ENCODE data around the gene PIK3R6. TPM values are rescaled to one million over a fixed set of nuclear protein-coding genes. Genes with fewer than 3 reads are reported as not detected.
"Not testable (repeated sequence)": the region's sequence is repeated elsewhere in the genome, so short reads cannot be mapped to it uniquely, and the experiment has no call there.

Gene PIK3R6
- total RNA-seq, 1 experiment from 2014 or later: not detected

DNA sequence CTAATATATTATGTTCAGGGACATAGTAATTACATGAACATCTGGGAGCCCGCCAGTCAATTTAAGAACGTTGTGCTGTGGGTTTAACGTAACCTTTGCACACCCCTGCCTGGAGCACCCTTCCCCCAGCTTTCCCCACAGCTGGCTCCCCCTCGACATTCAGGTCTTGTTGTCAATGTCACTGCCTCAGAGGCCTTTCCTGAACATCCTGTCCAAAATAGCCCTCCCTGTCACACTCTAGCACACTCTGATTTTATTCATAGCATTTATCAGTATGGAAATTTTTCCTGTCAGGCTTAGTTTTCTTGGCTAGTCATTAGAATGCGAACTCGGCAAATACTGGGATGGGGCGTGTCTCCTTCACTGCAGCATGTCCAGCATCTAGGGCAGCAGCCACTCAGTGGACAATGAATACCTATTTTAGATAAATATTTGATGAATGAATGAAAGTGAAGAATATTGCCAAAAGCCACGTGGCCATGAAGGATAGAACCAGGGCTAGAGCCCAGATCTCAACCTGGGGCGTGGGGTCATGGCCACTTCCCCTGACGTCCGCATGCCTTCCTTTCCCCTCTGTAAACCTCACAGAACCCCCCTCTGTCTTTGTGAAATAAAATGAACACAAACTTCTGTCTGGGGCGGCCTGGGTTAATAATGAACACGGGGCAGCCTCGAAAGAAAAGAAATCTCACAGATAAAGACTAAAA, 10.5 kb downstream of the PIK3R6 start:
- Histone ChIP-seq H3K79me2 (ENCODE audit: low read length) (no peaks in the 10 kb centered on the region), H3F3A (ENCODE audit: low read length, unreplicated experiment) (no peaks in the 10 kb centered on the region), H3K4me3 (ENCODE audit: low read length) (no peak overlapping the region), H4K20me1 (ENCODE audit: low read length) (no peaks in the 10 kb centered on the region), H3K36me3 (ENCODE audit: low read depth, low read length) (no peaks in the 10 kb centered on the region), H2AFZ (ENCODE audit: low read length) (no peak overlapping the region), H3K27ac (ENCODE audit: low read length) (no peak overlapping the region), H3K4me2 (ENCODE audit: low read length) (no peak overlapping the region), H3K27me3 (ENCODE audit: low read length) (peaks cover 5% of the 10 kb centered on the region; the same call in 1 of the 2 replicates), H3K9ac (ENCODE audit: low read length) (no peak overlapping the region), H3K9me3 (ENCODE audit: low read length) (no peaks in the 10 kb centered on the region), H3K4me1 (ENCODE audit: insufficient read depth, low read length) (no peaks in the 10 kb centered on the region), H3K9me2 (replicated peaks; ENCODE audit: low read length) (no peaks in the 10 kb centered on the region)
- ChIA-PET POLR2A (ENCODE audit: unreplicated experiment) (no interaction called here), CTCF (no interaction called here)
- DNase-seq (no peak), ATAC-seq (no peak)
- intact Hi-C loops (cut with micrococcal nuclease): no loop called here
- no TSS peak for BruUV-seq (replicated peaks)
- TF ChIP-seq EZH2 (IDR thresholded peaks at IDR 0.05; ENCODE audit: low read length, unreplicated experiment) (no peak), EZH2phosphoT487 (IDR thresholded peaks at IDR 0.05; ENCODE audit: borderline replicate concordance, low read length) (no peak)
- TF ChIP-seq, protein P1, sequence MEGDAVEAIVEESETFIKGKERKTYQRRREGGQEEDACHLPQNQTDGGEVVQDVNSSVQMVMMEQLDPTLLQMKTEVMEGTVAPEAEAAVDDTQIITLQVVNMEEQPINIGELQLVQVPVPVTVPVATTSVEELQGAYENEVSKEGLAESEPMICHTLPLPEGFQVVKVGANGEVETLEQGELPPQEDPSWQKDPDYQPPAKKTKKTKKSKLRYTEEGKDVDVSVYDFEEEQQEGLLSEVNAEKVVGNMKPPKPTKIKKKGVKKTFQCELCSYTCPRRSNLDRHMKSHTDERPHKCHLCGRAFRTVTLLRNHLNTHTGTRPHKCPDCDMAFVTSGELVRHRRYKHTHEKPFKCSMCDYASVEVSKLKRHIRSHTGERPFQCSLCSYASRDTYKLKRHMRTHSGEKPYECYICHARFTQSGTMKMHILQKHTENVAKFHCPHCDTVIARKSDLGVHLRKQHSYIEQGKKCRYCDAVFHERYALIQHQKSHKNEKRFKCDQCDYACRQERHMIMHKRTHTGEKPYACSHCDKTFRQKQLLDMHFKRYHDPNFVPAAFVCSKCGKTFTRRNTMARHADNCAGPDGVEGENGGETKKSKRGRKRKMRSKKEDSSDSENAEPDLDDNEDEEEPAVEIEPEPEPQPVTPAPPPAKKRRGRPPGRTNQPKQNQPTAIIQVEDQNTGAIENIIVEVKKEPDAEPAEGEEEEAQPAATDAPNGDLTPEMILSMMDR (conservative IDR thresholded peaks at IDR 0.05; ENCODE audit: low read depth, low read length): no peak

DNA sequence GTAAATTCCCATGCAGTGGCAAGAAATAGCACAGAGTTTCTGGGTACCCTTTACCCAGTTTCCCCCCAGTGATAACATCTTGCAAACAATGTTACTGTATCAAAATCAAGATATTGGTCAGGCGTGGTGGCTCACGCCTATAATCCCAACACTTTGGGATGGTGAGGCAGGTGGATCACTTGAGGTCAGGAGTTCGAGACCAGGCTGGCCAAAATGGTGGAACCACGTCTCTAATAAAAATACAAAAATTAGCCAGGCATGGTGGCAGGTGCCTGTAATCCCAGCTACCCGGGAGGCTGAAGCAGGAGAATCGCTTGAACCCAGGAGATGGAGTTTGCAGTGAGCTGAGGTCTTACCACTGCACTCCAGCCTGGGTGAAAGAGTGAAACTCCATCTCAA, 11.3 kb downstream of the PIK3R6 start:
- CTCF ChIA-PET; H3K4me3 ChIP-seq (ENCODE audit: low read length); H3K4me1 ChIP-seq (ENCODE audit: insufficient read depth, low read length); H4K20me1 ChIP-seq (ENCODE audit: low read length); H3K79me2 ChIP-seq (ENCODE audit: low read length); H3K9me2 ChIP-seq (replicated peaks; ENCODE audit: low read length); H3K4me2 ChIP-seq (ENCODE audit: low read length); H3F3A ChIP-seq (ENCODE audit: low read length, unreplicated experiment); H3K9ac ChIP-seq (ENCODE audit: low read length); intact Hi-C loops (cut with micrococcal nuclease); H3K9me3 ChIP-seq (ENCODE audit: low read length); H3K27ac ChIP-seq (ENCODE audit: low read length); ATAC-seq; H2AFZ ChIP-seq (ENCODE audit: low read length); H3K27me3 ChIP-seq (ENCODE audit: low read length); POLR2A ChIA-PET (ENCODE audit: unreplicated experiment); H3K36me3 ChIP-seq (ENCODE audit: low read depth, low read length); BruUV-seq (replicated peaks); DNase-seq: not testable (repeated sequence)

DNA sequence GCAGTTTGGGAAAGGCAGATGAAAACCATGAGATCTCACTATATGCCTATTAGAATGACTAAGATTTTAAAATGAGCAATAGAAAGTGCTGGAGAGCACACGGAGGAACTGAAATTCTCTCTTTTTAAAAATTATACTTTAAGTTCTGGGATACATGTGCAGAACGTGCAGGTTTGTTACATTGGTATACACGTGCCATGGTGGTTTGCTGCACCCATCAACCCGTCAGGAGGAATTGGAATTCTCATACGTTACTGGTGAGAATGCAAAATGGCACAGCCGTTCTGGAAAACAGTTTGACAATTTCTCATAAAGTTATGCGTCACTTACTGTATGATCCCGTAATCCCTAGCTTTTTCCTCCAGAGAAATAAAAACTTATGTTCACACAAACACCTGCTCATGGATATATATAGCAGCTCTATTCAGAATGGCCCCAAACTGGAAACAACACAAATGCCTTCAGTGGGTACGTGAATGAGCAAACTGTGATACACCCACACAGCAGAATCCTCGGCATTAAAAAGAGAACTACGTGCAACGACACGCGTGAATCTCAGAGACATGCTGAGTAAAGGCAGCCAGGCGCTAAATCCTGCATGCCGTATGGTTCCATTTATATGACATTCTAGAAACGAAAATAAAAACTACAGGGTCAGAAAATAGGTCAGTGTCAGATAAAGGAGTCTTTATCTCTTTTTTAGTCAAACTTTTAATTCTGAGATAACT, 11.8 kb downstream of the PIK3R6 start:
- no peaks in the 10 kb centered on the region for H3F3A ChIP-seq (ENCODE audit: low read length, unreplicated experiment)
- no TSS peak for BruUV-seq (replicated peaks)
- no peaks in the 10 kb centered on the region for H3K4me1 ChIP-seq (ENCODE audit: insufficient read depth, low read length)
- H3K27me3 ChIP-seq (ENCODE audit: low read length): peaks cover 3% of the 10 kb centered on the region; the same call in 1 of the 2 replicates
- H3K27ac ChIP-seq (ENCODE audit: low read length): no peak overlapping the region
- H3K9ac ChIP-seq (ENCODE audit: low read length): no peak overlapping the region
- ChIA-PET CTCF (no interaction called here), POLR2A (ENCODE audit: unreplicated experiment) (no interaction called here)
- no peaks in the 10 kb centered on the region for H3K9me3 ChIP-seq (ENCODE audit: low read length)
- no peak overlapping the region for H3K4me2 ChIP-seq (ENCODE audit: low read length)
- no peaks in the 10 kb centered on the region for H4K20me1 ChIP-seq (ENCODE audit: low read length)
- no peak for DNase-seq
- H3K36me3 ChIP-seq (ENCODE audit: low read depth, low read length): no peaks in the 10 kb centered on the region
- no peaks in the 10 kb centered on the region for H3K79me2 ChIP-seq (ENCODE audit: low read length)
- intact Hi-C loops (cut with micrococcal nuclease): no loop called here
- TF ChIP-seq, protein P1 (conservative IDR thresholded peaks at IDR 0.05; ENCODE audit: low read depth, low read length): no peak
- TF ChIP-seq EZH2phosphoT487 (IDR thresholded peaks at IDR 0.05; ENCODE audit: borderline replicate concordance, low read length): no peak
- TF ChIP-seq EZH2 (IDR thresholded peaks at IDR 0.05; ENCODE audit: low read length, unreplicated experiment): no peak
- no peak overlapping the region for H2AFZ ChIP-seq (ENCODE audit: low read length)
- no peak for ATAC-seq
- no peak overlapping the region for H3K4me3 ChIP-seq (ENCODE audit: low read length)
- H3K9me2 ChIP-seq (replicated peaks; ENCODE audit: low read length): no peaks in the 10 kb centered on the region

Data from PC-3 (cell line).